ENCODE results near the gene TPK1.
"Not testable (repeated sequence)": the region's sequence is repeated elsewhere in the genome, so short reads cannot be mapped to it uniquely, and the experiment has no call there.

TPK1 gene

DNA sequence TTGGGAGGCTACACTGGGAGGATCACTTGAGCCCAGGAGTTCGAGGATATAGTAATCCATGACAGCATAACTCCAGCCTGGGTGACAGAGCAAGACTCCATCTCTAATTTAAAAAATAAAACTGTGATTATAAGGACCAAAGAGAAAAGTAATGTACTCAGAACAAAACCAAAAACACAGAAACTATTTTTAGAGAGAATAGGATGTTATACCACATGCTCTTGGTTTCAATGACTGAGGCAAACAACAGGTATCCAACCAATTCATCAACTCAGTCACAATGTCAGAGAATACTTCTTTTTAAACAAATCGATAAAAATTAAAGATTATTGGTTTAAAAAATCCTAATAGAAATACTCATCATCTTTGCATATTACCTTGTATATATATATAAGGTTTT lies 186.7 kb downstream of the TPK1 start:
- DNase-seq (ENCODE audit: extremely low read depth in 1 of 2, low read depth in 1 of 2), result no peak

DNA sequence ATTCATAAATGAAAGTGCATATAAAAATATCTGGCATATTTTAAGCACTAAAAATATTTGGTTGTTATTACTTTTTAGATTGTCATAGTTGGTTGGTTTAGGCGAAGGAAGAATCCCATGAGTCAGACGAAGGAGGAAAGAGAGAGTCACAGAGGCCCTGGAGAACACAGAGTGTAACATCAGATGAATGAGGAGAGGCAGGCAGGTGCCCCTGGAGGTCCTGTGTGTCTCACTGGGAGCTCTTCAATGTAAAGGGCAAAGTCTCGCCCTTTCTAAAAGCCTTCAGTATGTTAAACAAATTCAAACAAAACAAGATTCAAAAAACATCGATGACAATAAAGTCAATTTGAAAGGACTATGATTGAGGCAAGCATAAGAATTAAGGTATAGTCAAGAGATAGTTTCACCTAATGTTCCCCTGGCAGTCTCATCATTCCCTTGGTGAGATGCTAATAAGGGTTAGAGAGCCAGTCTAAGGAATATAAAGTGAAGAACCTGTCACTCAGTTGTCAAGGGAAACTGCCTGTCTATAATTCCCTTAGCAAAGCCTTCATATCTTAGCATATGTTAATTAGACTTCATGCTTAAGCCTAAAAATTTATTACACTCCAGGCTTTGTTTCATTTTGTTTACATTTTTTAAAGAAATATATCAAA lies 194.3 kb downstream of the TPK1 start:
- DNase-seq (ENCODE audit: extremely low read depth in 1 of 2, low read depth in 1 of 2), result no peak

DNA sequence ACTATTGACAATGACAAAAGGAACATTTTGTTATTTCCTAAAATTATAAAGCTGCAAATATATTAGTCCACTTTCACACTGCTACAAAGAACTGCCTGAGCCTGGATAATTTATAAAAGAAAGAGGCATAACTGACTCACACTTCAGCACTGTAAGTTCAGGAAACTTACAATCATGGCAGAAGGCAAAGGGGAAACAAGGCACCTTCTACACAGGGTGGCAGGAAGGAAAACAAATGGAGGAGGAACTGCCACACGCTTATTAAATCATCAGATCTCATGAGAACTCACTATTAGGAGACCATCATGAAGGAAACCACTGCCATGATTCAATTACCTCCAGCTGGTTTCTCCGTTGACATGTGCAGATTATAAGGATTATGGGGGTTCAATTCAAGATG lies 203.1 kb downstream of the TPK1 start:
- no peak for DNase-seq (ENCODE audit: extremely low read depth in 1 of 2, low read depth in 1 of 2)

DNA sequence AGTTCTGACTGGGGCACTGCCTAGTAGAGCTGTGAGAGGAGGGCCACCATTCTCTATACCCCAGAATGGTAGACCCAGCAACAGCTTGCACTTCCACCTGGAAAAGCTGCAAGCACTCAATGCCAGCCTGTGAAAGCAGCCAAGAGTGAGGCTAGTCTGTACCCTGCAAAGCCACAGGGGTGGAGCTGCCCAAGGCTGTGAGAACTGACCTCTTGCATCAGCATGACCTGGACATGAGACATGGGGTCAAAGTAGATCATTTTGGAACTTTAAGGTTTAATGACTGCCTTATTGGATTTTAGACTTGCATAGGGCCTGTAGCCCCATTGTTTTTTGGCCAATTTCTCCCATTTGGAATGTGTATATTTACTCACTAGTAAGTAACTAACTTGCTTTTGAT lies 206.3 kb downstream of the TPK1 start:
- DNase-seq (ENCODE audit: extremely low read depth in 1 of 2, low read depth in 1 of 2), result no peak

DNA sequence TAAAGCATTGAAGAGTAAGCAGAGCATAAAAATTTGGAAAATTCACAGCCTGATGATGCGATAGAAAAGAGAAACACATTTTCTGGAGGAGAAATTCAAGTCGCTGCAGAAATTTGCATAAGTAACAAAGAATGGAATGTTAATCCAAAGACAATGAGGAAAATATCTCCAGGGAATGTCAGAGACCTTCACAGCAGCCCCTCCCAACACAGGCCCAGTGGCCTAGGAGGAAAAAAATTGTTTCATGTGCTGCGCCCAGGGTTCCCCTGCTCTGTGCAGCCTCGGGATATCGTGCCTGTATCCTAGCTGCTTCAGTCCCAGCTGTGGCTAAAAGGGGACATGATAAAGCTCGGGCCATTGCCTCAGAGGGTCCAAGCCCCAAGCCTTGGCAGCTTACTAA lies 206.8 kb downstream of the TPK1 start:
- no peak for DNase-seq (ENCODE audit: extremely low read depth in 1 of 2, low read depth in 1 of 2)

DNA sequence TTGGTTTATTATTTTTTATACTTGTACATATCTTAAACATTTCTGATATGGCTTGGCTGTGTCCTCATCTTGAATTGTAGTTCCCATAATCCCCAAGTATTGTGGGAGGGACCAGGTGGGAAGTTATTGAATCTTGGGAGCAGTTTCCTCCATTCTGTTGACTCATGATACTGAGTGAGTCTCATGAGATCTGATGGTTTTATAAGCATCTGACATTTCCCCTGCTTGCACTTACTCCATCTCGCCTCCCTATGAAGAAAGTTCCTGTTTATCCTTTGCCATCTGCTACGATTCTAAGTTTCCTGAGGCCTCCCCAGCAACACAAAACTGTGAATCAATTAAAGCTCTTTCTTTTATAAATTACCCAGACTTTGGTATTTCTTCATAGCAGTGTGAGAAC lies 207.7 kb downstream of the TPK1 start:
- no peak for DNase-seq (ENCODE audit: extremely low read depth in 1 of 2, low read depth in 1 of 2)

DNA sequence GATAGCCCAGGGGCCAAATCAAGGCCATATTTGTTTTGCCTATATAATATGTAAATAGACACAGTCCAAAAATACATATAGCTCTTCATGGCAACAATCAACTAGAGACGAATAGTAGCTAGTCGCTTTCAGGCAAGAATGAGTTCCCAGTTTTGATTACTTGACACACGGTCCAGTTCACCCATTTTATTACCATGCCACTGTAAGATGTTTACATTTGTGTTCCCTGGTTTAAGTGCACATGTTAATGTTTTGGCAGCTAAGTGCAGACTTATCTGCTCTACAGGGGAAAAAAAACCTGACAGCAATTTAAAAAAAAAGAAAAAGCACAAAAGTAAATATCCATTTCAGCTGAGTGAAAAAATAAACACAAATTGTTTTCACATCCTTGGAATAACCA lies 213.1 kb downstream of the TPK1 start:
- no peak for DNase-seq (ENCODE audit: extremely low read depth in 1 of 2, low read depth in 1 of 2)

DNA sequence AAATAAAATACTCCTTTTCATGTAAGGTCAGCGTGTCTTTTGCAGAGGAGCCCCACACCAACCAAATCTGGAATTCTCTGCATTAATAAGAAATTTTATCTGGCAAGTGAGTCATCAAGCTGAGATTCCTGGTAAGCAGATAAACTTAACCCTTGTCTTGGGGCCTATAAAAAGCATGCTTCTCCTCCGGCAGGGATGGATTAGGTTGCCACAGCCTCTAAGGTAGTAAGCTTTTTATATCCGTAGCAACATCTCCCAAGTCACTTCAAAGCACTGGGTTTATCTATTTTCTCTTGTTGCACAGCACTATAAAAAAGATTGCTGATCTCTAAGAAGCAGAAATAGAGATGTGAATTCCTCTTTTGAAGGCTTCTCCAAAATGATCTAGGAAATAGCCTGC lies 229.6 kb downstream of the TPK1 start:
- no peak for DNase-seq (ENCODE audit: extremely low read depth in 1 of 2, low read depth in 1 of 2)

DNA sequence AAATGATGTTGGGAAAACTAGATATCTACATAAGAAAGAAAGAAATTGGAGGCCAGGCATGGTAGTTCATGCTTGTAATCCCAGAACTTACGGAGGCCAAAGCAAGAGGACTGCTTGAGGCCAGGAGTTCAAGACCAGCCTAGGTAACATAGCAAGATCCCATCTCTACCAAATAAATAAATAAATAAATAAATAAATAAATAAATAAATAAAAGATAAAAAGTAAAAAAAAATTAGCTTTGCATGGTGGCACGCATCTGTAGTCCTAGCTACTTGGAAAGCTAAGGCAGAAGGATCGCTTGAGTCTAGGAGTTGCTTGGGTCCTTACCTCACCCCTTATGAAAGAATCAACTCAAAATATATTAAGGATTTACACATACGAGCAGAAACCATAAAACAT lies 238.9 kb downstream of the TPK1 start:
- DNase-seq (ENCODE audit: extremely low read depth in 1 of 2, low read depth in 1 of 2), result no peak

DNA sequence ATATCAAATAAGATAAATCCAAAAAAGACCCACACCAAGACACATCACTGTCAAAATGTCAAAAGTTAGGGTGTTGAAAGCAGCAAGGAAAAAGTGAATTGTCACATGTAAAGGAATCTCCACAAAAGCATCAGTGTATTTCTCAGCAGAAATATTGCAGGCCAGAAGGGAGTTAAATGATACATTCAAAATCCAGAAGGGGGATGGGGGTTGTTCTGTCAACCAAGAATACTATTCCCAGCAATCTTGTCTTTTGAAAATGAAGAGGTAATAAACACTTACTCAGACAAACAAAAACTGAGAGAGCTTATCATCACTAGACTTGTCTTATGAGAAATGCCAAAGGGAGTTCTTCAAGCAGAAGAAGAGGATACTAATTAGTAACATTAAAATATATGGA lies 241.3 kb downstream of the TPK1 start:
- DNase-seq (ENCODE audit: extremely low read depth in 1 of 2, low read depth in 1 of 2), result no peak

DNA sequence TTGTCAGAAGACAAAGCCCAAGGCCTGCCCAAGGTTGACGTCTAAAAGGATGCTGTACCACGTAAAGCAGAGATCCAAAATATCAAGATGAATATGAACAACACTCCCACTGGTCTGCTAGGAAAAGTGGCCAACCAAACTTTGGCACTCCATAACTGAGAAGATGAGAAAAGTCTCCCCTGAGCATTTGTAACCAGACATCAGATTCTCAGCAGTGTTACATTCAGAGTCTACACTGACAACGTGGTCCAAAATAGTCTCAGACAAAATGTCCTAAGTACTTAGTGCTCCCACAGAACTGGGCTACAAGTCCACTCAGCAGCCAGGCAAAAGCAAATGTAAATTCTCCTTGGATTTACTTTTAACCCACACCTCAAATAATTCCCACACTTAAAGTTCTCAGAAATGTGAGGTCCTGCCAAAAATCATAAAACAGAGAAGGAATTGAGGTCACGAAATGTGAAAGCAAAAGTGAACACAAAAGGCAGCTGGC lies 247.2 kb downstream of the TPK1 start:
- no peak for DNase-seq (ENCODE audit: extremely low read depth in 1 of 2, low read depth in 1 of 2)

DNA sequence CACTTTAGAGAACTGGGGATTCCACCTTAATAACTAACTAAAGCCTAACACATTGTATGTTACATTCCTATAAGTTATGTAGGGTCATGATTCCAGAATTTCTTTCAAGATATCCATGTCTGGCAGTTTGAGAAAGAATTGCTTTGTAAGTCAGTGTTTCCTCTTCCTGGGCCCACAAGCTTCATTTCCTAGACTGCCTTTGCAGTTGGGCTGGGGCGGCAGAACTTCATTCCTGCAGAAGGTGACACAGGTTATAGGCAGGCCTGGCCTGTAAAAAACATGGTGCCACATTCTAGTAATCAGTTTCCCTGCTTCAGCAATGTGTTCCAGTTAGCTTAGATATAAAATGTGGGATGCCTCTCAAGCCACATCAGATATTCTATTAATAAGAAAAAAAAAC lies 248.2 kb downstream of the TPK1 start:
- DNase-seq (ENCODE audit: extremely low read depth in 1 of 2, low read depth in 1 of 2), result no peak

DNA sequence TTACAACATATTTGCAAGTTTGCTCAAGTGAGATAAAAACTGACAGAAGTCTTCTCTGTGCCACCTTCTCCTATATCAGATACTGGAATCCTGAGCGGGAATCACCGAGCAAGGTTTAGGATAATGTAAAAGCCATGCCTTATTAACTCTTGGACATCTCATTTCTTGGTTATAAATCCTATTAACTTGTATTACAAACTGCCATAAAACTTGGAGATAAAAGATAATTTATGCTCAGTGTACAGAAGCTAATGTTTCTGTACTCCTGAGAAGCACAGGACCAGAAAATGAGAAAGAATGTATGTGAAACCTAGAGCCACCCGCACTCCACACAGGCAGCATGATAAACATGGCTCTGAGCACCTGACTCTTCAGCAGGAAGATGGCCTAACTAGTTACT lies 251.1 kb downstream of the TPK1 start:
- DNase-seq (ENCODE audit: extremely low read depth in 1 of 2, low read depth in 1 of 2), result no peak

DNA sequence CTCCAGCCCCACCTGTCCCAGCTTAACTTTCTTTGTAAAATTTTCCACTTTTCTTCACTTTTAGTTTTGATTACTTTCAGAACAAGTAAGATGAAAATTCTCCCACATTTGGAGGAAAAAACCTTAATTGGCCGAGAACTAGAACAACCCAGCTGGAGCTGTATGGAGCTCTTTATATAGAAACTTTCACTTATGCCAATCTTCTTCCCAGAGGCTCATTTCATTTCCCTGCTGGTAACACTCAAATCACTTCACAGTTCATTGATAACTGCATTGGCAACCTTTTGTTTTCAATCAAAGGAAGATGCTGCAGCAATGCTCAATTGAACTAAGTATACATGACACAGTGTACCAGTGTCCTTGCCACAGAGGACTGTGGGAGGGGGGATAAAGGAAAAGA lies 256.2 kb downstream of the TPK1 start:
- no peak for DNase-seq (ENCODE audit: extremely low read depth in 1 of 2, low read depth in 1 of 2)

DNA sequence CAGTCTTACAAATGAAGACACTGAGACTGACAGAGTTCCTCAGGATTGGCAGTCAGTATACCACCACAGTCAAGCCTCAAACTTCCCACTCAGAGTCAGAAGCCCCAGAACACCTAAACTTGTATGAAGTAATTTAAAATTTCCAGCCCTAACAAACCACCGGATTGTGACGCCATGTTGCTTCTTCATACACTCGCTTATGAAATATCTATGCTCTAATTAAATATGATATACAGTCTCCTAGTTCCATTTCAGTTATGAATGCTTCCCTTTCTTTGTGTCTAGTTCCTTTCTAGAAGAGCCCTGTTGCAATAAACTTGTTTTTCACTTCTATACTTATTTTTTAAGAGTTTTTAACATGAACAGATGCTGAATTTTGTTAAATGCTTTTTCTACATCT lies 260.4 kb downstream of the TPK1 start:
- DNase-seq (ENCODE audit: extremely low read depth in 1 of 2, low read depth in 1 of 2), result no peak

DNA sequence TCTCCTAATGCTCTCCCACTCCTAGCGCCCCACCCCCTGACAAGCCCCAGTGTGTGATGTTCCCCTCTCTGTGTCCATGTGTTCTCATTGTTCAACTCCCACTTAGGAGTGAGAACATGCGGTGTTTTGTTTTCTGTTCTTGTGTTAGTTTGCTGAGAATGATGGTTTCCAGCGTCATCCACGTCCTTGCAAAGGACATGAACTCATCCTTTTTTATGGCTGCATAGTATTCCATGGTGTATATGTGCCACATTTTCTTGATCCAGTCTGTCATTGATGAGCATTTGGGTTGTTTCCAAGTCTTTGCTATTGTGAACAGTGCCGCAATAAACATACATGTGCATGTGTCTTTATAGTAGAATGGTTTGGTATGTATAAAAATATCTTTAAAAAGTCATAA lies 261.1 kb downstream of the TPK1 start:
- not testable (repeated sequence) for DNase-seq (ENCODE audit: extremely low read depth in 1 of 2, low read depth in 1 of 2)

DNA sequence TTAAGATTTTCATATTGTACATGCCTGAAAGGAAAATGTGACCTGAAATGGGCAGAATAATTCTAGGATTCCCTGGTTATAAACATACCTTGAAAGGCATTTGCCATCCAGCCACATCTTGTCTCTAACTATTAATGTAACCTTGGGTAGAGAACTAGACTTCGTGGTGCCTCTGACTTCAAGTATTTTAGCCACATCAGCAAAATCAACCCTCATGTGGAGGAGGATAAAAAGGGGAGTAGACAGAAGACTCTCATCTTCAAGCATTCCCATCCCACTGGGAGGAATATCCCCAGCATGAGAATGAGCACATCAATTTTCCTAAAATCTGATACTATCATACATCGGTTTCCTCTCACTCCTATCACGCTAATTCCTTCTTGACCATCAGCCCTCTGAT lies 267.6 kb downstream of the TPK1 start:
- DNase-seq (ENCODE audit: extremely low read depth in 1 of 2, low read depth in 1 of 2), result no peak

DNA sequence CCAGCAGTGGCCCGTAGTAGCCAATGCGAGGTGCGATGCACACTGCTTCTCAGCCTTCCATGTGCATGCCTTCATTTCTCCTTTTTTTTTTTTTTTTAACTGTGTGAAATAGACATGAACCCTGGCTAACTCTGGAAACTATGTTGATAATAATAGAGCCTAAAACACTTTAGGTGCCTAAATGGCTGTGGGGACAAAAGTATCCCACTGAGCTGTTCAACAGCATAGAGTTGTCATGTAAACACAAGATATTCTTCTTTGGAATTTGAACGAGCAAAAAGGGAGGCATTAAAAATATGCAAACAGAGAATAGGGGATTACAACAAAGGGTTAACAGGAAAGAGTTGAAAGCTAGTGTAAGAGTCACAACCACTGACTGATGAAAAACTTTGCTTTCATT lies 270.3 kb downstream of the TPK1 start:
- DNase-seq (ENCODE audit: extremely low read depth in 1 of 2, low read depth in 1 of 2), result no peak

DNA sequence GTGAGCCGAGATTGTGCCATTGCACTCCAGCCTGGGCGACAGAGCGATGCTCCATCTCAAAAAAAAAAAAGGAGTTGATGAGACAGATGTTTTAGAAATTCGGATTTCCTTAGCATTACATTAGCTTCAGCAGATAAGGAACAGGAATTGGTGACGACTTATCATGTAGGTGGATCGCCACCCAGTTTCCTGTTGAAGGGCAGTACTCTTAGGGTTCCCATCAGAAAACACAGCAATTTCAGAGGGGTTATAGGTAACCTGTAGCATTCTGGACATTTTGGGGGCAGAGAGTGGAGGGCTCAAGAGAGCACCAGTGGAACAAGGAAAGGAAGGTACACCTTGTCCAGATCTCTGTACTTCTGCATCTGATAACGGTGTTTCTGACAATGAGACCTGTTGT lies 286.0 kb downstream of the TPK1 start:
- DNase-seq (ENCODE audit: extremely low read depth in 1 of 2, low read depth in 1 of 2), result no peak

DNA sequence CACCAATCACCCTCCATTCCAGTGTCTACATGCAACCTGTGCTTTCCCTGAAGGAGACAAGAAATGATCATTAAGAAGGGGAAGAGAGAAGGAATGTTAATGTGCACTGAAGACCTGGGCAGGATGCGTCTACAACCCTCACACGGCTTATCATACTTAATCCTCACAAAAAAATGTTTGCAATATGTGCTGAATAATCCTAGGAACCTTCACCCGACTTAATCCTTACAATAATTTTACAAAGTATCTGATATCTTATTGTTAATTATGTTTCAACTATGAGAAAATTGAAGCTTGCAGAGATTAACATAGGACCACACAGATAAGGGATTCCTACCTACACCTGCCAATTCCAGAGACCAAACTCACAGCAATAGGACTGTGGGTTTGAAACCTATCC lies 287.3 kb downstream of the TPK1 start:
- DNase-seq (ENCODE audit: extremely low read depth in 1 of 2, low read depth in 1 of 2), result no peak

DNA sequence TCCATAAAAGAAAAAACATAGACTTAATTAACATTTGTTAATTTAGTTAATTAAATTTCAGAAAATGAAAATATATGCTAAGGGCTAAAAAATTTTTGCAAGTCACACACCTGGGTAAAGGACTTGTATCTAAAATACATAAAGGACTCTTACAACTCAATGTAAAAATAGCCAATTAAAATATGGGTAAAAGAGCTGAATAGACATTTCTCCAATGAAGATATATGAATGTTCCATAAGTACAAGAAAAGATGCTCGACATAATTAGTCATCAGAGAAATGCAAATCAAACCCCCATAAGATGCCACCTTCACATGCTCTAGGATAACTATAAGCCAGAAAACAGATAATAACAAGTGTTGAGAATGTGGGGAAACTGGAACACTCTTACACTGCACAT lies 288.0 kb downstream of the TPK1 start:
- no peak for DNase-seq (ENCODE audit: extremely low read depth in 1 of 2, low read depth in 1 of 2)

DNA sequence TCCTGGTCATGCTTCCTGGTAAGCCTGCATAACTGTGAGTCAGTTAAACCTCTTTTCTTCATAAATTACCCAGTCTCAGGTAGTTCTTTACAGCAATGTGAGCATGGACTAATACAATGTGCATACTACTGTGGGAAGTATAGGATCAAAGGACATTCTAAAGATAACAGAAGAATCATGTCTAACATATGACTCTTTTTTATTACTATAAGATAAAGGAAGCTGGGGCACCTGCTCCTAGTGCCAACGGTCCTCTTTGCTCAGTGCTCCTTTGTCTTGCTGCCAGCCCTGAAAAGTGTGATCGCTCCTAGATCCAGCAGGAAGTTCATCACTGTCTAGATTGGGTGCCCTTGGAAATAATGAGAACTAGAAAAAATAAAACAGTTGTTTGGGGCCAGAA lies 289.1 kb downstream of the TPK1 start:
- DNase-seq (ENCODE audit: extremely low read depth in 1 of 2, low read depth in 1 of 2), result no peak

DNA sequence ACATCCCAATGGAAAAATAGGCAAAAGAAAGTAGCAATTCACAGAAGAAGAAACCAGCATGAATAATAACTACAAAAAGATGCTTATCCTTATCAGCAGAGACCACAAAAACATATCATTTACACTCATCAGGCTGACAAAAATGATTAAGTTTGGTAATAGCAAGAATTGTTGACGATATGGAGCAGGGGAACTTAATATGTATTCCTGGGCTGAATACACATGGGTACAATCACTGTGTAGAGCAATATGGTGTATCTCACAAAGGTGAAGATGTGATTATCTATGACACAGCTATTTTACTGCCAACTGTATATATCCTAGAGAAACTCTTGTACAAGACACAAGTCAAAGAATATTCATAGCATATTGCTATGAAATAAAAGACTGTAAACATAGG lies 290.5 kb downstream of the TPK1 start:
- DNase-seq (ENCODE audit: extremely low read depth in 1 of 2, low read depth in 1 of 2), result no peak

All from activated CD8-positive, alpha-beta memory T cell treated with anti-CD3 and anti-CD28 coated beads for 1 hour (primary cell).